Measurements from ENCODE around the gene CALHM6. TPM values are rescaled to one million over a fixed set of nuclear protein-coding genes. Genes with fewer than 3 reads are reported as not detected.

CALHM6 gene
- total RNA-seq, 4 donors from 2014 or later, result 1.6 to 9.5 (median 5.3) TPM

DNA sequence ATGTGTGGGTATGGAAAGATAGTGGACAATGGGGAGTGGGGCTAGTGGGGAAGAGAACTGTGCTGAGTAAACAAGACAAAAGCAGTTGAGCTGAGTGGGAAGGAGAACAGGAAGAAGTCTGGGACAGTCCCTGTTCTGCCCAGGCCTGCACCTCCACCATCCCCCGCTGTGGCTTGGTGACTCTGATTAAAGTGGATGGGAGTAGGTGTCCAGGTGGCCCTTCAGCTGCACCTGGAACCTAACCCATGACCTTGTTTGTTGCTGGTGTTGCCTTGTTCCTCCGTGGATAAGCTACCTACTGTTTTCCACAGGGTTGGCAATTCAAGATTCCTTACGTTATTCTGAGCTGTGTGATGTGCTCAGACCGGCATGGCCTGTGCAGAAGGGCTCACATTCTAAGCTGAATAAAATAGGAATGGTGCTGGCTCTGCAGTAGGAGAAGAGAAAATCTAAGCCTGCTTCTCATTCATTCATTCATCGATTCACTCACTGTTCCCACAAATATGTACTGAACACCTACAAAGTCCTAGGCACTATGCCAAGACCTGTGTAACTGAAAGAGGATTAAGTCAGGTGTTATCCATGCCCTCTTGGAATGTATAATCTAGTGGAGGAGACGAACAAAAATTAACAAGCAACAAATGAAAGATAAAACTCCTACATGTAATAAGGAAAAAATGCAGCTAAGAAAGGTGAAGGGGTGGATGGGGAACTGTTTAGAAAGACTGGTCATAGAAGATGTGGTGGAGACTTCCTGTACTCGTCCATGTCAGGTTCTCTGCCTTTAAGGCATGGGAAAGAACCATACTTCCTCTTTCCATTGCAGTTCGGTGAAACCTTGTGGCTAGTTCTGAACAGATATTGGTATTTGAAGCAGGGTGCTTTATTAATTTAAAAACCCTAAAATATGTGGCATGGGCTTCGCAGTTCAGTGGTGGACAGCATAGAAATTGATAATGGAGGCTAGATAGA lies 10.1 kb upstream of the CALHM6 start:
- no peak for DNase-seq (ENCODE audit: low spot score)
- TF ChIP-seq, protein P1, sequence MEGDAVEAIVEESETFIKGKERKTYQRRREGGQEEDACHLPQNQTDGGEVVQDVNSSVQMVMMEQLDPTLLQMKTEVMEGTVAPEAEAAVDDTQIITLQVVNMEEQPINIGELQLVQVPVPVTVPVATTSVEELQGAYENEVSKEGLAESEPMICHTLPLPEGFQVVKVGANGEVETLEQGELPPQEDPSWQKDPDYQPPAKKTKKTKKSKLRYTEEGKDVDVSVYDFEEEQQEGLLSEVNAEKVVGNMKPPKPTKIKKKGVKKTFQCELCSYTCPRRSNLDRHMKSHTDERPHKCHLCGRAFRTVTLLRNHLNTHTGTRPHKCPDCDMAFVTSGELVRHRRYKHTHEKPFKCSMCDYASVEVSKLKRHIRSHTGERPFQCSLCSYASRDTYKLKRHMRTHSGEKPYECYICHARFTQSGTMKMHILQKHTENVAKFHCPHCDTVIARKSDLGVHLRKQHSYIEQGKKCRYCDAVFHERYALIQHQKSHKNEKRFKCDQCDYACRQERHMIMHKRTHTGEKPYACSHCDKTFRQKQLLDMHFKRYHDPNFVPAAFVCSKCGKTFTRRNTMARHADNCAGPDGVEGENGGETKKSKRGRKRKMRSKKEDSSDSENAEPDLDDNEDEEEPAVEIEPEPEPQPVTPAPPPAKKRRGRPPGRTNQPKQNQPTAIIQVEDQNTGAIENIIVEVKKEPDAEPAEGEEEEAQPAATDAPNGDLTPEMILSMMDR (IDR thresholded peaks at IDR 0.05), result no peak
- ATAC-seq (ENCODE audit: low FRiP score), result no peak

DNA sequence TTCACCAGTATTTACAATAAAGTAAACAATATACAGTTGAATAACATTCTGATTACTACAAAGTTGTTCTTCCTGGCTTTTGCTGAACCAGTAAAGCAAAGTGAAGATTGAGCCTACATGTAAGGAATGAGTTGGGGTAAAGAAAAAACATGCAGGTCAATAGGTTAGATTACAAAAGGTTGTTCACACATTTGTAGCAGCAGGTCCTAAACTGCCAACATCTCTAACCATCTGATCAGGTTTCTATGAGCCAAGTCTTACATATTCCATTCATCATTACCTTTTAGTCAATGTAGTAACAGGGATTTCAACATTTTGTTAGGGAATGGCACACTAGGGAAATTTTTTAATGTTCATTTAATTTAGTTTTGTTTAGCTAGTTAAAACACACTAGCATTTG lies 9.3 kb upstream of the CALHM6 start:
- ATAC-seq (ENCODE audit: low FRiP score) (no peak), DNase-seq (ENCODE audit: low spot score) (no peak)
- TF ChIP-seq, protein P1 (IDR thresholded peaks at IDR 0.05), result no peak

DNA sequence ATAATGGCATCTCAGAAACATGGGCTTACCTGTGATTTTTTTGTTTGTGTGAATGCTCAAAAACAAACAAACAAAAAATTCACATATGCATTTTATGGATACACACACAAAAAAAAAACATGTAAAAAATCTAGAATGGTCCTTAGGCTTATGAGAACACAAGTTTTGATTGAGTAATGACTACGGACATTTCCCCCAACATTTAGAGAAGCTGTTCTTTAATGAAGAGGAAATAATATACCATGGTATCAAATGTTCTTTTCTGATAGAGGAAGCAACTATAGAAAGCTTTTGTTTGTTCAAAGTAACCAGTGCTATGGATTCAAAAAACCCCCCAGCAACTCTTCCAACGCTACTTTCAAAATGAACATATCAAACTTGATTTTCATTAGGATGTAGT lies 8.6 kb upstream of the CALHM6 start:
- ATAC-seq (ENCODE audit: low FRiP score), result no peak
- DNase-seq (ENCODE audit: low spot score), result no peak
- TF ChIP-seq, protein P1 (IDR thresholded peaks at IDR 0.05), result no peak

DNA sequence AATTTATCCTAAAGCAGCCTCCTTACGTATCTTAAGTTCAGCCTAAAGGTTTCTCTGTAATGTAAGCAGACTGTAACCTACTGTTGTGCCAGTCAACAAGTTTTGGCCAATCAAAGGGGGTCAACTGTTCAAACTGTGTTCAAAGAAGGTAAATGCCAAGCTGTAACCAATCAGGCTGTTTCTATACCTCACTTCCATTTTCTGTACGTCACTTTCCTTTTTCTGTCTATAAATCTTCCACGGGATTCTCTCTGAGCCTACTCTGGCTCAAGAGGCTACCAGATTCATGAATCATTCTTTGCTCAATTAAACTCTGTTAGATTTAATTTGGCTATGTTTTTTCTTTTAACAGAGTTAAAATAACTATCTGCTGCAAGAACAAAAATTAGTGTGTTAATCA lies 5.1 kb upstream of the CALHM6 start:
- ATAC-seq (ENCODE audit: low FRiP score), result no peak

DNA sequence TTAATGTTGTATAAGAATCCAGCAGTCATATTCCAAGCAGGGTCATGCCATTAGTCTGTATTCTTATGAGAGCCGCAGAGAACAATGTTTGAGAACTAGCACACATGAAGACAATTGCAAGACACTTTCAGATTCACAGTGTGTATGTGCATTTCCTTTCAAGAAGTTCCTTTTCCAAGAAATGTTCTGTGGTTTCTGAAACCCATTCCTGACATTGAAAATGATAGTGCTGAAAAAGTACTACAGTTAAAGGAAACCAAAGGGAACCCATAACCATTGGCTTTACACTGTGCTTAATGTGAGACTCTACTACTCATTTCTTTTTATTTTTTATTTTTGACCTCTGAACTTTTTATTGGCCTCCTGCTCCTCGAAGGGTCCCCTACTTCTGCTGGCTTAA lies 4.2 kb upstream of the CALHM6 start:
- TF ChIP-seq, protein P1 (IDR thresholded peaks at IDR 0.05), result no peak
- no peak for DNase-seq (ENCODE audit: low spot score)
- no peak for ATAC-seq (ENCODE audit: low FRiP score)

More for the DNA sequence above, 5.1 kb upstream of the CALHM6 start:
- no peak for DNase-seq (ENCODE audit: low spot score)
- TF ChIP-seq, protein P1 (IDR thresholded peaks at IDR 0.05), result no peak

DNA sequence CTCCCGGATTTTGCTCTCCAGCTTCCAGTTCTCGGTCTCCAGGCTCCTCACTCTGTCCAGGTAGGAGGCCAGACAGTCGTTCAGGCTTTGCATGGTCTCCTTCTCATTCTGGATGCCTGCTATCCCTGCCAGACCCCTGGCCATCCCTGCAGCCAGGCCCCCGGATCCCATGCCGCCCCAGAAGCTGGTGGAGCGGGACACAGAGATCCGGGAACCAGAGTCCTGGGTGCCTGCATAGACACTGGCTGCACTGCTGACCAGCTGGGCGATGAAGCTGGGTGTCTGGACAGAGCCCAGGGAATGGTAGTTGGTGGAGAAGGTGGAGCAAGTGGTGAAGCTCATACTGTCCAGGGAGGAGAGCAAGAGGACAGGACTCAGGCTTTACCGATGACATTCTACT lies 2.9 kb upstream of the CALHM6 start:
- ATAC-seq (ENCODE audit: low FRiP score), result no peak
- no peak for DNase-seq (ENCODE audit: low spot score)
- TF ChIP-seq, protein P1 (IDR thresholded peaks at IDR 0.05), result no peak

DNA sequence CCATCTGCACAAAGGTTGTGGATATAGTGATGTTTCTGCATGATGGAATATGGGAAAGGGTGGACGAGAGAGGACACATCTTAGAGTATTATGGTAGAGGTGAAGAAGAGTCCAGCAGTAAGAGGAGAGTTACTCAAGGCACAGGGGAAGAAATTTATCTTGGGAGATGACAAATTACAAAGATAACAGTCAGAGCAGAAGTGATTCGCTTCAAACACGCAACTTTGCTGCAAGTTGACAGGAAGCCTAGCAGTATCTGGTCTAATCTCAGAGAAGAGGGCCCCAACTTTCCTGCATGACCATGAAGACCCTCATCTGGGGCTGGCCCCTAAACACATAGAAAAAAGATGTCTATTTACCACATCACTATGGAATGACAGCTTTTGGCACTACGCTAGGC lies 1.2 kb upstream of the CALHM6 start:
- TF ChIP-seq, protein P1 (IDR thresholded peaks at IDR 0.05), result no peak
- ATAC-seq (ENCODE audit: low FRiP score) (no peak), DNase-seq (ENCODE audit: low spot score) (no peak)

Measured in omental fat pad (tissue), 4 donors.